GM18511 (cell line): Measurements from ENCODE around the gene CLASRP.
"Not testable (repeated sequence)": the region's sequence is repeated elsewhere in the genome, so short reads cannot be mapped to it uniquely, and the experiment has no call there.

Experiments
- ATAC-seq: cut with Tn5 transposase; IDR thresholded peaks from one replicate; pipeline ENCODE4 v1.9.1; 2021; ENCODE audit warnings: mild to moderate bottlenecking, moderate library complexity; ENCODE audit not compliant: unreplicated experiment

Gene CLASRP

DNA sequence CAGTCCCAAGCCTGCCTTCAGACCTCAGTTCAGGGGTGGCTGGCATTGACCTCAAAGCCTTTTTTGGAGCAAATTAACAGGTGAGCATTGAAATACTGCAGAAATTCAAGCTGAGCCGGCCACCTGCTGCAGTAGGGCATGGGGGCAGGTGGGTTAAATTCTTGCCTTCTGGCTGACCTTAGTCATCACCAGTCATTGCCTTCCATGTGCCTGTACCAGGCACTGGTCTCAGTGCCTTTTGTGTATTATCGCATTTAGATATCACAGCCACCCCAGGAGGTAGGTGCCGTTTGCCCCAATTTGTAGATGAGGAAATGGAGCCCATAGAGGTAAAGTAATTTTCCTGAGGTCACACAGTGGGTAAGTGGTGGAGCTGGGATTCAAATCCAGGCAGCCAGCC, 61.4 kb downstream of the CLASRP start:
- ATAC-seq, result no peak

DNA sequence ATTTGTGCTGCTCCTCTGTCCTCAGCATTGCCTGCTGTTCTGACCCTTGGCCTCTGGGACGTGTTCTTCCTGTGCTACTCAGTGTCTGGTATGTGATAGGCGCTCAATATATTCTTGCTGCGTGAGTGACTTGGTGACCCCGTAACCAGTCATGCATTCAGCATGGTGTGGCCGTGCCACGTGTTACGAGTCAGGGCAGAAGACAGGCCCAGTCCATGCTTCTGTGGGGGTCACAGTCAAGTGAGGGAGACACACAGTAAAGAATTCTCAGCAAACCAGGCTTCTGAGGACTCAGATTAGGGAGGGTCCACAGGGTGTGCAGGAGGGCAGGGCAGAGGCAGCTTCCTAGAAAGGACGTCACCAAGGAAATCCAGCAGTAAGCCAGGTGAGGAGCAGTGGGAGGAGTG, 62.0 kb downstream of the CLASRP start:
- ATAC-seq, result no peak

DNA sequence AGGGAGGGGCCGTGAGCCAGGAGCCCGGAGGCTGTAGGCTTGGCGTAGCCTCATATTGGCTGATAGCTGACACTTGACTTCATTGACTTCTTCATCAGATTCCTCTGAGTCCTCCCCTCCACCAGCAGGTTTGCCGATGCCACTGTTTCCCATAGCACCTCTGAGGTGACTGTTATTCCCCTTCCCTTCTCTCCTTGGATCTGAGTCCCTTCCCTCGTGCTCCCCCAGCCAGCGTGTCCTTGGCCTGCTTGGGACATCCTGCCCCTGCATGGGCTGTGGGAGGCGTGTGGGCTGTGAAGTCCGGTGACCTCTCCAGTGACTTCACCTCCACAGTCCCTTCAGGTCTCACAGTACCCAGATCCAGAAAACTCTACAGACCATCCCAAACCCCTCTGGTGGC, 63.0 kb downstream of the CLASRP start:
- no peak for ATAC-seq

DNA sequence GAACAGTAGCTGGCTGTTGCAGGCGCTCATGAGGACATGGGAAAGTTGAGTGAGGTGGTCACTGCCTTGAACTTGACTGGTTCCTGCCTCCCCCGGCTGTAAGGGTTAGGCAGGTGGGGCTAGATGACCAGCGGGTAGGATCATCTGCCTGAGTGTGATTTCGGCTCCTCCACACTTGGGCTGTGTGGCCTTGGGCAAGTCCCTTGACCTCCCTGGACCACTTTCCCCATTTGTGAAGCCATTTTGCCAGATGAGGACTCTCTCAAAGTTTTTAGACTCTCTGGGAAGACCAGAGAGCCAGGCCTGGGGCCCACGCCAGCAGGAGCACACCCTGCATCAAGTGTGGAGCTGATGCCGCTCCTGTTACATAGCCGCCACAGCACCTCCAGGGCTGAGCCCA, 63.6 kb downstream of the CLASRP start:
- ATAC-seq, result no peak

DNA sequence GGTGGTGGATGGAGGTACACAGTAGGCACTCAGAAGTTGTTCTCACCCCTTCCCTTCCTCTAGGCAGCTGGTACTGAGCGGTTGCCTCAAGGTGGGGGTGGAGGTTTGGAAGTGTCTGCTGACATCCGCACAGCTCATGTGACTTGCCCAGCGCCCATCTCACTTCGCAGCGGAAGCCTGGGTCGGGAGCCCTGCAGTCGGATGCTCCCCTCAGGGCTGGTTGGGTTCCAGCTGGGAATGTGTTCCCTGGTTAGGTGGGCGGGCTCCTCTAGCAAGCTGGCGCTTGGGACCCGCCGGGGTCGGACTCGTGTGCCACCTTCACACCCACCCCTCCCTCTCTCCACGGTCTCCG, 64.3 kb downstream of the CLASRP start:
- ATAC-seq, result no peak

DNA sequence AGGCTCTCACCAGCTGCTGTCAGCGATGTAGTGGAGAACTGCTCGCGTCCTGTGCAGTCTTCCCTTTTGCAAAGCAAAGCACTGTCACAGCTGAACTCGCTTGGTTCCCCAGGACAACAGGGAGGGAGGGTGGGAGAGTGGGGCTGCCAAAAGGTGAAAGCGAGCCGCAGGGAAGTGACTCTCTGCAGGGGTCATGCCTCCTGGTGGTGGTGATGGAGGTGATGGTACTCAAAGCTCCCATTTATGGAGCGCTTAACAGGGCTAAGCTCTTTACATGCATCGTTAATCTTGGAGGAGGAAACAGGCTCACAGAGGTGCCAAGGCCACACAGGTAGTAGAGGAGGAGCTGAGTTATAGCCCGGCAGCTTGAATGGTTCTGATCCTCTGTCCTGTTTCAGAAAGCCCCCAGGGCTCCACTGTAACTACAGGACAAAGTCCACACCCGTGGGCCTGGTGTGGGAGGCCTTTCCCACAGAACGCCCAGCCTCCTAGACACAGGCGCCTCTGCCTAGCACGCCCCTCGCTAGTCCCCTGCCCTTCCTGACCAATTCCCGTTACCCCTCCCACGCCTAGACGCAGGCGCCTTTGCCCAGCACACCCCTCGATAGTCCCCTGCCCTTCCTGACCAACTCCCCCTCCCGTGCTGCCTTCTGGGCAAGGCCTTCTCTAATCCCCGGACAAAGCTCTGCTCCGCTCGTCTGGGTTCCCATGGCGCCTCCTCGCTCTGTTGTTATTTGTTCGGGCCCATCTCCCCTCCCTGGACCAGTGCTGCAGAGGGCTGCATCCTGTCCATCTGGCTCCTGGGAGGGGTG, 64.9 kb downstream of the CLASRP start:
- ATAC-seq, result no peak

DNA sequence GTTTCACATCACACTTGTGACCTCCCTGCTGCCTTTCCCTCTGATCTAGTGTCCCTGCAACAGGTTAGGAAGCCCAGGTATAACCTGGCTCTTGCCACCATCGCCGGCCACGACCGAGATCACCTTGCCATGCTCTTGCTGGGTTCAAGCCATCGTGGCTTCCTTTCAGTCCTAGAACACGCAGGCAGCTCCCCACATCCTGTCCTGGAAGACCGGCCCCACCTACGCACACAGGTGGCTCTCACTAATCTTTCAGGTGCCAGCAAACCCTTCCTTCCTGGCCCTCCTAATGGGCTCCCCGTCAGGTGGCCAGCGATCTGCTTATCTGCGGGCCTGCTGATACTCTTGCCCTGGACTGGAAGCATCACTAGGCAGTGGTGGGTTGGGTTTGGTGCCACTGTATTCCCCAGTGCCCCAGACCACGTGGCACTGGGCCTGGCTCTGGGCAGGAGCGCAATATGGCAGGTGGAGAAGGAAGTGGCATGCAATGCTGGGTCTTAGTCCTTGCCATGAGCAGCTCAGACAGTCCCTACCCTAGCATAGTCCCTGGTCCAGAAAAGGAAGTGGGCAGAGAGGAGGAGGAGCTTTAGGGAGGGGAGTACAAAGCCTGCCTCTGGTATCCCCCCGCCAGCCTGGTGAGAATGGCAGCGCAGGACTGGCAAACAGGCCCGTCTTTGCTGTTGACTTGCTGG, 66.0 kb downstream of the CLASRP start:
- ATAC-seq, result no peak

DNA sequence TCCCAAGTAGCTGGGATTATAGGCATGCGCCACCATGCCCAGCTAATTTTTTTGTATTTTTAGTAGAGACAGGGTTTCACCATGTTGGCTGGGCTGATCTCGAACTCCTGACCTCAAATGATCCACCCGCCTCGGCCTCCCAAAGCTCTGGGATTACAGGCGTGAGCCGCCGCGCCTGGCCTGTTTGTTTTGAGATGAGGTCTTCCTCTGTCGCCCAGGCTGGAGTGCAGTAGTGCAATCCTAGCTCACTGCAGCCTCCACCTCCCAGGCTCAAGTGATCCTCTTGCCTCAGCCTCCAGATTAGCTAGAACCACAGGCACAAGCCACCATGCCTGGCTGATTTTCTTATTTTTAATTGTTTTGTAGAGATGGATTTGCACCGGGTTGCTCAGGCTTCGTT, 67.5 kb downstream of the CLASRP start:
- not testable (repeated sequence) for ATAC-seq

DNA sequence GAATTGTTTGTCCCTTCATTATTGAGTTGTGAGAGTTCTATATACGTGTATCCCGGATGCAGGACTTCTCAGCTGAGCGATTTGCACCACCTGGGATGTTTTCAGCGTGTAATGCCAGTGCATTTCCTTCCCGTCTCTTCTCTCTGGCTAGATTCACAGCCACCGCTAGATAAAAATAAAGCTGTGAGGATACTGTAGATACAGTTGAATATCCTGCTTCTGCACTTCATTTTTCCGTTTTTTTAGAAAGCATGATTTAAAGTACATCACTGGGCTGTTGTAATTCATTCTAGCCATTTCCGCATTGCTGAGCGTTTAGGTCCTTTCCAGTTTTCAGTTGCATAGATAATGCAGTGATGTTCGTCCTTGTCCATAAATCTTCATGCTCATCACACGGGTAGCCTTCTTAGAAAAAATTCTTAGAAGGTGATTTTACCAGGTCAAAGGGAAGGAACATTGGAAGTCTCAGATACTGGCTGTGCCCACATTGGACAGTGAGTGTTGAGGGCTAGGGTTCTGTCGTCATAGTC, 68.8 kb downstream of the CLASRP start:
- ATAC-seq, result no peak

DNA sequence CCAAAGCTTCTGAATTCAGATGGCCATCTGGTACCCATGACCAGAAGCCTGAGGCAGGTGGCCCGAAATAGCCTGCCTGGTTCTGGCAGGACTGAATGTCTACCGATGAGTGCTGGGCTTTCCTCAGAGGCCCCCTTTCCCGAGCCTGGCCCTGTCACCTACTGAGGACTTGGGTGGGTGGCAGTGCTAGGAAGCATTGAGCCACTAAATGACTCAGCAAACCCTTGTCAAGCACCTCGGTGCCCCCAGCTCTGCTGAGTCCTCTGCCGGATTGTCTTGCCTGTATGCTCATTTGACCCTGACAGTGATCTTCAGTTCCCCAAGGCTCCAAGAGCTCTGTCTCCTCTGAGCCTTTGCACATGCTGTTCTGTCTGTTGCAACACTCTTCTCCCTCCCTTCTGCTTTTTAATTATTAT, 72.0 kb downstream of the CLASRP start:
- no peak for ATAC-seq

DNA sequence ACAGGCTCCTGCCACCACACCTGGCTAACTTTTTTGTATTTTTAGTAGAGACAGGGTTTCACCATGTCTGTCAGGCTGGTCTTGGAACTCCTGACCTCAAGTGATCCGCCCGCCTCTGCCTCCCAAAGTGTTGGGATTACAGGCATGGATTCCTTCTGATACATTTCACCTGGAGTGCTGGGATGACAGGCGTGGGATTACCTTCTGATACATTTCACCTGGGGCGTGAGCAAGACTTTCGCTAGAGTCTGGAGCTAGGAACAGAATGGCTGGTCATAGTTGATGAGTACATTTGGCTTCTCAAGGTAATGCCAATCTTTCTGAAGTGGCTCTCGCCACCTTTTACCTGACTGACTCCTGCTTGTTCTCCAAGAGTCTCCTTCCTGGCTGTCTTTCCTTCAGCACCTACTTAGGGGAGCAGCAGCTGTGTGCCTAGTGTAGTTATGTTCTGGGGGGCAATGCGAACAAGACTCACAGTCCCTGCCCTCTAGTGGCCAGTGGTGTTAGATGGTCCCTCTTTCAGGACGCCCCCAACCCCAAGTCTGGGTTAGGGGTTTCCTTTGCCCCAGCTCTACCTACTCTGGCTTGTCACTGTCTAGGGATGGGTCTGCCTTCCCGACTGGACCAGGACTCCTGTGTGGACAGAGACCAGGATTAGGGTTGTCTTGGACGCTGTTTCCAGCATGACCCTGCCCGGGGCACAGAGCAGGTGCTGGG, 73.4 kb downstream of the CLASRP start:
- no peak for ATAC-seq

DNA sequence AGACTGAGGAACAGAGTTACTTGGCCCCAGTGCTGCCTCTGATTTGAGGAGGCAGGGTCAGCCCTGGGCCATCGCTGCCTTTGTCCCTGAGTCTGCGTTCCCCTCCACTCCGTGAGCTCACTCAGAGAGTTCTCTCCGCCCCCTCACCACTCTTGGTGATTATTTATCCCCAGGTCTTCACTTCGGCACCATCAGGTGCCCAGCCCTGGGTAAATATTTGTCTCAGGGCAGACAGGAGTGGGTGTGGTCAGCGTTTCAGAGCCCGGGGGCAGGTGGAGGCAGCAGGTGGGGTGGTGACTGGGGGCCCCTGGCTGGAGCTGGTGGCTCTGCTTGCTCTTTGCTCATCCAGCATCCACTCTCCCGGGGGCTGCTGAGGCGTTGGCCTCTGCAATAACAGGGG, 74.8 kb downstream of the CLASRP start:
- no peak for ATAC-seq

DNA sequence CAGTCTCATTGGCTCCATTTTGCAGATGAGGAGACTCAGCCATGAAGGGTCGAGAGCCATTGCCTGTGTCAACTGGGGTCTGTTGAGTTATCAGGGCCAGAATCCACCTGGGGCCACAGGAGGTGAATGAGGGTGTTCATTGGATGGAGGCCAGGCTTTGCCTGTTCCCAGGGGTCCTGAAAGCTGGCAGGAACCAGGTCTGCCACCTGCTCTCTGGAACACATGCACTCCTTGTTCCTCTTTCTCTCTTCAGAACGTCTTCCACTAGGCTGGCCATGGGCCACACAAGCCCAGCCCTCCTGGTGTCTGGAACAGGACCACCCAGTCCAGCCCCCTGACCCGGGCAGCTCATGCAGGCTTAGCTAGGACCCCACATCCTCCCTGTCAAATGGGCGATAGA, 75.3 kb downstream of the CLASRP start:
- ATAC-seq, result no peak

DNA sequence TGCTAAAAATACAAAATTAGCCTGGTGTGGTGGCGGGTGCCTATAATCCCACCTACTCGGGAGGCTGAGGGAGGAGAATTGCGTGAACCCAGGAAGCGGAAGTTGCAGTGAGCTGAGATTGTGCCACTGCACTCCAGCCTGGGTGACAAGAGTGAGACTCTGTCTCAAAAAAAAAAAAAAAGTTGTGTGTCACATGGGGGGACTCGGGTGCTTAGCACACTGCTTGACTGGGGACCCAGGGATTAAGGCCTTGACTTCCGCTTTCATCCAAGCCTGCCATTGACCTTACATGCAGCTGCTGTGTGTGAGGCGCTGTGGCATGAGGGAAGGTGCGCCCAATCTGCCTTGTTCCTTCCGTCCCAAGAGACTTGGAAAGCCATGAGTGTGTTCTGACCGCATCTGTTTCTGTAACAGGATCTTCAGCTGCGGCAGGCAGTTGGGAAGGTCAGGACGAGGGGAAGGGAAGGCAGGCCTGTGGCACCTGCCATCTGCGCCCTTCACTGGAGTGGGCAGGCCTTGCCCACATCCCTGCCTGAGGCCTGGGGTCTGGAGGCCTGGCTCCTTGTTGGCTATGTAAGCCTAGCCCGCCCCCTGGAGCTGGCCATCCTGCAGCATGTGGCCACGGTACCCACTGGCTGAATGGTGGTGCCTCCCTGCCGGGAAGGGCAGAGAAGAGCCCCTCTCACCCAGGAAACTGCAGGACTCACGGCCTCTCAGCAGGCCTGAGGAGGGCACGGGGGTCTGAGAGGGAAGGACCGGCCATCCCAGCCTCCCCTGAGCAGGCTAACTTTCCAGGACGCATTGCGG, 77.2 kb downstream of the CLASRP start:
- no peak for ATAC-seq

DNA sequence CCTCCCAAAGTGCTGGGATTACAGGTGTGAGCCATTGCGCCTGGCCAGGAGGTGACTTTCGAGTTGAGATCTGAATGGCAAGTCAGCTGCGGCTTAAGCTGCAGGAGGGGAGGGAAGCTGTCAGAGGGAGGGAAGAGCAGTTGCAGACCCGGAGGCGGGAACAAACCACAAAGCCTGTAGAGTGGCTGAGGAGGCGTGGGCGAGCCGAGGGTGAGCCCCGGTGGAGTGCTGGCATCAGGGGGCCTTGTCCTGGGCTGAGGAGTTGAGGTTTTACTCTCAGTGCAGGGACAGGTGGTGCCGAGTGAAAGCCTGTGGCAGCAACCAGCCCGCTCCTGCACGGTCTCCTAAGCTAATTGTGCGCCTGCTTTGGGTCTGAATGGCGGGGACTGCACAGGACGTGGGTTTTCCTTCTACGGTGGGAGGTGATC, 78.3 kb downstream of the CLASRP start:
- ATAC-seq, result peak; percentile 47

DNA sequence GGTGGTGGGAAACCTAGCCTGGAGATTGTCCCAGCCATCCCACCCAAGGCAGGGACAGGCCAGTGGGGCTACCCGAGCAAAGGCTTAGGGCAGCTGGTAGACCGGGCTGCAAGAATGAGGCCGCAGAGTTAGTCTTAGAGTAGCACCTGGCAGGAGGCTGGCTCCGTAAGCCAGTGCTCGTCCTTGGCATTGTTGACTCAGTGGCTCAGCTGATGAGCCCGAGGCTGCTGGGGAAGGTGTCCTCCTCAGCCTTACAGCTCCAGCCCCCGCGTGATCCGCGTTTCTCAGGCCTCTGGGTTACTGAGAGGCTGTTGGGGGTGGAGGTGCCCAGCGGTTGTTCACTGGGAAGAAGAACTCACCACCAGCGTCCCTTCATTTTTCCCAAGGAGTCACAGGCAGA, 78.8 kb downstream of the CLASRP start:
- ATAC-seq, result no peak

DNA sequence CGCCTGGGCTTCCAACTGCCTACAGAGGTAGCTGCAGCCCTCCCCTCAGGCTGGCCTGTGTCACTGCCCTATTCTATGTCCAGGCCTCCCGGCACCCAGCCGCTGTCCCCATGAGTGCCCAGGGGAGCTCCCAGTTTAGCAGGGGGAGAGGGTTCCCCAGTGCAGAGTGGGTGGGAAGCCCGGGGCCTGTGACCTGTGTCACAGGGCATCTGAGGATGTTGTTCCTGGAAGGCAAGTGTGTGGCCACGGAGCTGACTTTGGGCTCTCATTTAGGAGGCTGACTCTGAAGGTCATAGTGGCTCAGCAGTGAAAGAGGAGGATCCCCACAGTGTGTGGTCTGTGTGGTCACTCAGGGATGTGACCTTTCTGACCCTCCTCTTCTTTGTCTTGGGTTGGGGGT, 79.3 kb downstream of the CLASRP start:
- peak; percentile 12 for ATAC-seq

DNA sequence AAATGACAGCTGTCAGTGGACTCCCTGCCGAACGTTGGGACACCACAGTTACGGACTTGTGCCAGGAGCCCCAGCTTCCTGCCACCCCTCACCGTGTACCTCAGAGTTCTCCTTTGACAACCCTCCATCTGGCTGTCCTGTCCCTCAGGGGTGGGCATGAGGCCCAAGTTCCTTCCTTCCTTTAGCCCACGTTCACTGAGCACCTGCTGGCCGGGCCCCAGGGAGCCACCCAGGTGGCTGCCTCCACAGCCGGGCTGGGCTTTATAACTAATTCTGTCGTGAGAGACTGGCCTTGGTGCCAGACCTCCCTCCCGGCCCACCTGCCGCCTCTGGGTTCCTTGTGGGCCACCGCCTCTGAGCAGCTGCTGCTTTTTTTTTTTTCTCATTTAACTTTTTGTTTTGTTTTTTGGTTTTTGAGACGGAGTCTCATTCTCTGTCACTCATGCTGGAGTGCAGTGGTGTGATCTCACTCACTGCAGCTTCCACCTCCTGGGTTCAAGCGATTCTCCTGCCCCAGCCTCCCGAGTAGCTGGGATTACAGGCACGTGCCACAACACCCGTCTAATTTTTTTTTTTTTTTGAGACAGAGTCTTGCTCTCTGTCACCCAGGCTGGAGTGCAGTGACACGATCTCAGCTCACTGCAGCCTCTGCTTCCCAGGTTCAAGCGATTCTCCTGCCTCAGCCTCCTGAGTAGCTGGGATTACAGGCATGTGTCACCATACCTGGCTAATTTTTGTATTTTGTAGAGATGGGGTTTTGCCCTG, 79.9 kb downstream of the CLASRP start:
- peak; percentile 68 for ATAC-seq

DNA sequence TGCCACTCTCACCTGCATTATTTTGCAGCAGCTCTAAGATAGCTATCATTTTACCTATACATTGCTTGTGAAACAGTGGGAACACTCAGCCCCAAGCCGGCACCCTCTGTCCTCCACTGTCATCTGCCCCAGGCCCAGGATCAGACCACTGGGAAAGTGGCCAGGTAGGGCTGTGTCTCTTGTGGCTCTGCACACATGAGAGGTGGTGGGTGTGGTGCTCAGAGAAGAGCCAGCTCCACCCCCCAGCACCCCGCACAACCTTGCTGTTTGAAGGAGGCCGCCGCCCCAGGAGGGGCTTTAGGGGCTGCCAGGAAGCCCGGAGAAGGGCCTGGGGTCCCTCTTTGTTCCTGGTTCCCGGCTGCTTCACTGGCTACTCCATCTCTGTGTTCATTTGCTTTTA, 80.7 kb downstream of the CLASRP start:
- no peak for ATAC-seq
